CD14-positive monocyte (primary cell): ENCODE measurements around the gene RPS6KA5. TPM values are rescaled to one million over a fixed set of nuclear protein-coding genes. Genes with fewer than 3 reads are reported as not detected.

Experiments
- DNase-seq, 3 donors: peaks; one replicate each; pipeline ENCODE4 v3.0.0-alpha.2; 2011 to 2022
- H2AFZ ChIP-seq: 2 replicates; pipeline ENCODE4 v1.6.0; 2012; ENCODE audit warnings: mild to moderate bottlenecking, low read depth, low read length, inconsistent platforms; ENCODE audit not compliant: insufficient read depth, poor library complexity, severe bottlenecking
- H3K27ac ChIP-seq, 2 donors: 1 replicate in 1 of 2; 2 replicates in 1 of 2; pipeline ENCODE4 v1.5.1; 2012 to 2013; ENCODE audit warnings: low read length in 2 of 2, control low read depth in 1 of 2, inconsistent platforms in 1 of 2, low read depth in 1 of 2, mild to moderate bottlenecking in 1 of 2
- H3K27me3 ChIP-seq, 2 donors: one replicate each; pipeline versions ENCODE4 v1.6.0 to v1.6.1; 2011 to 2013; ENCODE audit warnings: low read length in 2 of 2; ENCODE audit not compliant: control insufficient read depth in 2 of 2, insufficient read depth in 2 of 2
- H3K36me3 ChIP-seq, 2 donors: replicated peaks in 1 of 2; 1 replicate in 1 of 2; 2 replicates in 1 of 2; pipeline versions ENCODE4 v1.5.1 to v1.6.1; 2012 to 2013; ENCODE audit warnings: low read length in 2 of 2, control low read depth in 1 of 2, inconsistent platforms in 1 of 2, mild to moderate bottlenecking in 1 of 2; ENCODE audit not compliant: insufficient read depth in 2 of 2, control insufficient read depth in 1 of 2
- H3K4me1 ChIP-seq, 2 donors: 1 replicate in 1 of 2; 2 replicates in 1 of 2; pipeline versions ENCODE4 v1.5.1 to v1.6.1; 2012 to 2013; ENCODE audit warnings: low read length in 2 of 2, control low read depth in 1 of 2, inconsistent platforms in 1 of 2, mild to moderate bottlenecking in 1 of 2, moderate library complexity in 1 of 2; ENCODE audit not compliant: insufficient read depth in 2 of 2, control insufficient read depth in 1 of 2
- H3K4me2 ChIP-seq: replicated peaks from 2 replicates; pipeline ENCODE3; 2012; ENCODE audit warnings: low read length, moderate library complexity, mild to moderate bottlenecking; ENCODE audit not compliant: poor library complexity, severe bottlenecking; ENCODE audit errors: extremely low read depth
- H3K4me3 ChIP-seq, 3 experiments: fragments of 200-600 bp in 1 of 3; sonication (generic) in 1 of 3; replicated peaks in 1 of 3; 1 replicate in 2 of 3; 2 replicates in 1 of 3; pipeline ENCODE4 v1.5.1; 2011 to 2013; ENCODE audit warnings: low read length in 3 of 3, mild to moderate bottlenecking in 3 of 3, control low read depth in 2 of 3, low read depth in 2 of 3, inconsistent platforms in 1 of 3, moderate library complexity in 1 of 3
- H3K79me2 ChIP-seq: 2 replicates; pipeline ENCODE4 v1.6.0; 2012; ENCODE audit warnings: mild to moderate bottlenecking, control low read depth, inconsistent platforms, low read length, moderate library complexity; ENCODE audit not compliant: insufficient read depth
- H3K9ac ChIP-seq: 2 replicates; pipeline ENCODE4 v1.6.0; 2017; ENCODE audit warnings: low read length, mild to moderate bottlenecking; ENCODE audit not compliant: insufficient read depth, poor library complexity, severe bottlenecking
- H3K9me3 ChIP-seq, 2 donors: replicated peaks in 1 of 2; 1 replicate in 1 of 2; 2 replicates in 1 of 2; pipeline versions ENCODE4 v1.5.1 to v1.6.1; 2012 to 2013; ENCODE audit warnings: low read length in 2 of 2, control low read depth in 1 of 2; ENCODE audit not compliant: control insufficient read depth in 1 of 2, insufficient read depth in 1 of 2
- H4K20me1 ChIP-seq: 2 replicates; pipeline ENCODE4 v1.6.0; 2012; ENCODE audit warnings: mild to moderate bottlenecking, low read length, control low read depth, moderate library complexity; ENCODE audit not compliant: insufficient read depth
- H3K27ac Mint-ChIP-seq, 7 donors: one replicate each; pipeline ENCODE4 v1.8.0; 2020; ENCODE audit warnings: mild to moderate bottlenecking in 7 of 7, mixed read lengths in 7 of 7, moderate library complexity in 6 of 7, inconsistent platforms in 2 of 7
- H3K27me3 Mint-ChIP-seq, 3 donors: one replicate each; pipeline ENCODE4 v1.8.0; 2021 to 2022; ENCODE audit warnings: low read depth in 3 of 3, mild to moderate bottlenecking in 3 of 3, mixed read lengths in 3 of 3, moderate library complexity in 3 of 3, inconsistent platforms in 1 of 3
- H3K36me3 Mint-ChIP-seq, 2 donors: one replicate each; pipeline ENCODE4 v1.8.0; 2020; ENCODE audit warnings: mixed read lengths in 2 of 2, inconsistent platforms in 1 of 2, mild to moderate bottlenecking in 1 of 2
- H3K4me1 Mint-ChIP-seq: one replicate; pipeline ENCODE4 v1.8.0; 2020; ENCODE audit warnings: mild to moderate bottlenecking, mixed read lengths
- H3K4me3 Mint-ChIP-seq, 2 donors: one replicate each; pipeline ENCODE4 v1.8.0; 2020; ENCODE audit warnings: mild to moderate bottlenecking in 2 of 2, mixed read lengths in 2 of 2, moderate library complexity in 1 of 2
- H3K9me3 Mint-ChIP-seq, 7 donors: one replicate each; pipeline ENCODE4 v1.8.0; 2020 to 2022; ENCODE audit warnings: mixed read lengths in 7 of 7, mild to moderate bottlenecking in 6 of 7, moderate library complexity in 6 of 7, inconsistent platforms in 2 of 7
- CTCF ChIP-seq: fragments of 200-600 bp; IDR thresholded peaks from one replicate; pipeline ENCODE4 v1.8.0; 2022; ENCODE audit warnings: antibody characterized with exemption, mild to moderate bottlenecking
- WGBS: methylation state at CpG from one replicate; pipeline ENCODE4 v1.1.5; 2013; ENCODE audit warnings: missing lambda C conversion rate; ENCODE audit not compliant: insufficient coverage; 5-methylcytosine and 5-hydroxymethylcytosine counted together
- intact Hi-C, 2 donors: fragments of 100-400 bp; cut with micrococcal nuclease; formaldehyde crosslinking; loops; one replicate each; pipeline versions ENCODE4 v1.15.0 to v1.15.1; 2023
- polyA plus RNA-seq, 3 donors: library from polyadenylated mRNA; depleted of rRNA in 1 of 3; unstranded in 2 of 3; stranded (reverse) in 1 of 3; fragments of 300-500 nt in 2 of 3; fragments of >200 nt in 1 of 3; fragmentation: Illumina TruSeq in 2 of 3; gene quantifications; 1 replicate in 2 of 3; 2 replicates in 1 of 3; pipeline ENCODE4 v1.2.3, GENCODE V29; 2012 to 2021

RPS6KA5 gene
- polyA plus RNA-seq, 3 donors: 4.4 to 10.1 (median 7.9) TPM

DNA sequence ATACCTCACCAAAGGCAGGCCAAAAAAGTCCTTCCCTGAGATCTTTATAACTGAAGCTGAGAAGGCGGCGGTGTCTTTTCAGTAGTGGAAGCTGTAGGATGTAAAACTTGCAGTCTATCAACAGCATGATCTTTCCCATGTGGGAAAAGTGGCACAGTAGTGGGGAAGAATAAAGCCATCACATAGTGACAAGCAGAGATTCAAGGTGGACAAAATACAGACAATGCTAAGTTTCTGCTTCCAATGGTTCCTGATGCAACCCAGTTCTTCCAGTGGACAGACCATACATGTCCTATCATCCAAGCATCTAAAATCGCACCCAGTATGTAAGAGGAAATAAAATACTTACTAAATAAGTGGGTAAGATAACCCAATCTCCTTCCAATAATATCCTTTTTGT lies 4.1 kb downstream of the RPS6KA5 start:
- no peaks in the 10 kb centered on the region for H3K9me3 ChIP-seq
- Mint-ChIP-seq H3K36me3 (peaks cover 3 to 4% of the 10 kb centered on the region in 2 donors), H3K27me3 (peaks cover 0 to 1% (median 0%) of the 10 kb centered on the region in 3 donors), H3K9me3 (no peaks in the 10 kb centered on the region), H3K4me1 (peaks cover 17% of the 10 kb centered on the region), H3K4me3 (no peak overlapping the region), H3K27ac (no peak overlapping the region)
- H3K4me2 ChIP-seq: no peak overlapping the region
- H3K4me1 ChIP-seq: peaks cover 9 to 14% of the 10 kb centered on the region in 2 donors
- no peak for TF ChIP-seq CTCF
- no peak overlapping the region for H3K9ac ChIP-seq
- H3K4me3 ChIP-seq: no peak overlapping the region
- peaks cover 35% of the 10 kb centered on the region for H4K20me1 ChIP-seq
- WGBS: no CpG with 5 or more reads among the region's 3 CpGs
- no peak overlapping the region for H2AFZ ChIP-seq
- H3K79me2 ChIP-seq: peaks cover 65% of the 10 kb centered on the region
- H3K36me3 ChIP-seq: no peaks in the 10 kb centered on the region
- H3K27me3 ChIP-seq: no peaks in the 10 kb centered on the region
- intact Hi-C loops: loop anchor here in 1 of 2 donors (5.0 kb wide), 1 partner anchor 44 kb away; no protein-coding TSS in a partner anchor
- no peak overlapping the region for H3K27ac ChIP-seq
- no peak for DNase-seq

DNA sequence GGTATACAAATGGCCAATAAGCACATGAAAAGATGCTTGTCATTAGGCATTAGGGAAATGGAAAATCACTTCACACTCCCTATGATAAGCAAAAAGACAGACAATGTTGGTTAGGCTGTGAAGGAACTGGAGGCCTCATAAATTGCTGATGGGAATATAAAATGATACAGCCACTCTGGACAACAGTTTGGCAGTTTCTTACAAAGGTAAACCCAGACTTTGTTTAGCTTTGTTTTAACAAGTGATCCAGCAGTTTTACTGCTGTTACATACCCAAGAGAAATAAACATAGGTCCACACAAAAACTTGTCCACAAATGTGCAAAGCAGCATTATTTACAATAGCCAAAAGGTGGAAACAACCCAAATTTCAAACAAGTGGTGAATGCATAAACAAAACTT lies 5.4 kb downstream of the RPS6KA5 start:
- peaks cover 17% of the 10 kb centered on the region for H3K4me1 Mint-ChIP-seq
- H3K9me3 ChIP-seq: no peaks in the 10 kb centered on the region
- intact Hi-C loops: loop anchor here in 1 of 2 donors (5.0 kb wide), 1 partner anchor 43 kb away; no protein-coding TSS in a partner anchor

More for the DNA sequence above, 5.4 kb downstream of the RPS6KA5 start:
- Histone ChIP-seq H3K27ac (no peak overlapping the region), H3K36me3 (no peaks in the 10 kb centered on the region), H3K4me3 (no peak overlapping the region), H4K20me1 (peaks cover 35% of the 10 kb centered on the region), H3K9ac (no peak overlapping the region), H3K4me1 (peaks cover 5 to 9% of the 10 kb centered on the region in 2 donors), H2AFZ (no peak overlapping the region), H3K4me2 (no peak overlapping the region), H3K27me3 (no peaks in the 10 kb centered on the region), H3K79me2 (peaks cover 73% of the 10 kb centered on the region)
- Mint-ChIP-seq H3K9me3 (no peaks in the 10 kb centered on the region), H3K36me3 (peaks cover 3 to 4% of the 10 kb centered on the region in 2 donors), H3K4me3 (no peak overlapping the region), H3K27me3 (peaks cover 0 to 1% (median 0%) of the 10 kb centered on the region in 3 donors), H3K27ac (no peak overlapping the region)
- no peak for TF ChIP-seq CTCF
- DNase-seq: no peak
